Testis (tissue), 3 donors: ENCODE measurements around the gene PAX3. TPM values are rescaled to one million over a fixed set of nuclear protein-coding genes. Genes with fewer than 3 reads are reported as not detected.

Experiments
- DNase-seq: peaks from one replicate; pipeline ENCODE4 v3.0.0-alpha.2; 2019
- H3K27ac ChIP-seq, 2 donors: fragments of 200-600 bp; sonication (generic); one replicate each; pipeline ENCODE4 v1.5.1; 2019
- H3K27me3 ChIP-seq: fragments of 200-600 bp; sonication (generic); one replicate; pipeline ENCODE4 v1.5.1; 2019
- H3K36me3 ChIP-seq: fragments of 200-600 bp; sonication (generic); one replicate; pipeline ENCODE4 v1.5.1; 2017; ENCODE audit warnings: low read depth; ENCODE audit errors: missing control alignments
- H3K4me1 ChIP-seq: fragments of 200-600 bp; sonication (generic); one replicate; pipeline ENCODE4 v1.5.1; 2019
- H3K4me3 ChIP-seq, 2 donors: fragments of 200-600 bp; sonication (generic); one replicate each; pipeline ENCODE4 v1.5.1; 2017 to 2019
- H3K9me3 ChIP-seq: fragments of 200-600 bp; sonication (generic); one replicate; pipeline ENCODE4 v1.5.1; 2017
- POLR2A ChIP-seq: fragments of 450-650 bp; IDR thresholded peaks from one replicate; pipeline ENCODE4 v1.6.1; 2017; ENCODE audit warnings: antibody characterized with exemption, mild to moderate bottlenecking, moderate library complexity
- WGBS, 2 donors: methylation state at CpG; one replicate each; pipeline ENCODE4 v1.1.5; 2018; 5-methylcytosine and 5-hydroxymethylcytosine counted together
- intact Hi-C: fragments of 100-400 bp; cut with DNase I; formaldehyde crosslinking; loops from one replicate; pipeline ENCODE4 v1.15.1; 2023; ENCODE audit warnings: low total_unique reads
- polyA plus RNA-seq: library from polyadenylated mRNA; stranded (reverse); fragments of 350-450 nt; fragmentation: Illumina TruSeq; extraction: RNeasy Lipid Tissue Mini Kit (QIAGEN cat#74804); gene quantifications from one replicate; pipeline ENCODE4 v1.2.3, GENCODE V29; 2014; ENCODE audit warnings: low read depth, low replicate concordance; ENCODE audit not compliant: insufficient read depth
- total RNA-seq, 2 donors: library from RNA; depleted of rRNA; stranded (reverse); fragments of >200 nt; gene quantifications; one replicate each; pipeline ENCODE4 v1.2.3, GENCODE V29; 2016
- TF ChIP-seq, protein P1 (sequence below), 3 experiments: fragments of 450-650 bp in 2 of 3; fragments of 200-600 bp in 1 of 3; sonication (generic) in 1 of 3; IDR thresholded peaks; one replicate each; pipeline ENCODE4 v1.5.1; 2016 to 2019; ENCODE audit warnings: antibody characterized with exemption in 3 of 3, mild to moderate bottlenecking in 2 of 3, moderate library complexity in 1 of 3

Gene PAX3
- total and polyA plus RNA-seq, 3 donors from 2014 or later = 4.8 to 6.0 (median 4.9) TPM

- Histone ChIP-seq H3K9me3 (no peaks in the 10 kb centered on the region), H3K27me3 (no peaks in the 10 kb centered on the region), H3K4me3 (no peak overlapping the region), H3K36me3 (no peaks in the 10 kb centered on the region), H3K4me1 (no peaks in the 10 kb centered on the region), H3K27ac (no peak overlapping the region)
- TF ChIP-seq POLR2A = no peak
- TF ChIP-seq, protein P1, sequence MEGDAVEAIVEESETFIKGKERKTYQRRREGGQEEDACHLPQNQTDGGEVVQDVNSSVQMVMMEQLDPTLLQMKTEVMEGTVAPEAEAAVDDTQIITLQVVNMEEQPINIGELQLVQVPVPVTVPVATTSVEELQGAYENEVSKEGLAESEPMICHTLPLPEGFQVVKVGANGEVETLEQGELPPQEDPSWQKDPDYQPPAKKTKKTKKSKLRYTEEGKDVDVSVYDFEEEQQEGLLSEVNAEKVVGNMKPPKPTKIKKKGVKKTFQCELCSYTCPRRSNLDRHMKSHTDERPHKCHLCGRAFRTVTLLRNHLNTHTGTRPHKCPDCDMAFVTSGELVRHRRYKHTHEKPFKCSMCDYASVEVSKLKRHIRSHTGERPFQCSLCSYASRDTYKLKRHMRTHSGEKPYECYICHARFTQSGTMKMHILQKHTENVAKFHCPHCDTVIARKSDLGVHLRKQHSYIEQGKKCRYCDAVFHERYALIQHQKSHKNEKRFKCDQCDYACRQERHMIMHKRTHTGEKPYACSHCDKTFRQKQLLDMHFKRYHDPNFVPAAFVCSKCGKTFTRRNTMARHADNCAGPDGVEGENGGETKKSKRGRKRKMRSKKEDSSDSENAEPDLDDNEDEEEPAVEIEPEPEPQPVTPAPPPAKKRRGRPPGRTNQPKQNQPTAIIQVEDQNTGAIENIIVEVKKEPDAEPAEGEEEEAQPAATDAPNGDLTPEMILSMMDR (IDR thresholded peaks at IDR 0.05) = no peak
- WGBS, 2 donors = 79 to 82% methylated on average over 1 of the region's 1 CpG
- intact Hi-C loops = no loop called here
- DNase-seq = no peak
Observed at GRCh38 chr2:222180619-222181018, 118.2 kb downstream of the PAX3 start.

DNA sequence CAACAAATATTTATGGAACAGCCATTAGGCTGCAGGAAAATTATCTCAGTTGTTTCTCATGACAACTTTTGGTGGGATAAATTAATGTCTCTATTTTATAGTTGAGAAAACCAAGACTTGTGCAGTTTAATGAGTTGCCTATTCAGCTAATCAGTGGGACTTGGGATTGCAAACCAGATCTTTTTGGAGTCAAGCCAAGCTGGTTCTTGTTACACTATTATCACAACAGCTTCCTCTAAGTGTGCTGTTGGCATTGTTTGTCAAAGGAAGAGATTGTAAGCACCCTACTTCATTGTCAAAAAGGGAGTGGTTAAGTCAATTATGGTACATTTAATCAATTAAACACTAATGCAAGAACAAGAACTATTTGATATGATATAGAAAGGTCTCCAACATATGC, 119.2 kb downstream of the PAX3 start:
- intact Hi-C loops = no loop called here
- Histone ChIP-seq H3K27ac (no peak overlapping the region), H3K27me3 (no peaks in the 10 kb centered on the region), H3K36me3 (no peaks in the 10 kb centered on the region), H3K4me1 (no peaks in the 10 kb centered on the region), H3K4me3 (no peak overlapping the region), H3K9me3 (no peaks in the 10 kb centered on the region)
- TF ChIP-seq, protein P1 (IDR thresholded peaks at IDR 0.05) = no peak
- DNase-seq = no peak

DNA sequence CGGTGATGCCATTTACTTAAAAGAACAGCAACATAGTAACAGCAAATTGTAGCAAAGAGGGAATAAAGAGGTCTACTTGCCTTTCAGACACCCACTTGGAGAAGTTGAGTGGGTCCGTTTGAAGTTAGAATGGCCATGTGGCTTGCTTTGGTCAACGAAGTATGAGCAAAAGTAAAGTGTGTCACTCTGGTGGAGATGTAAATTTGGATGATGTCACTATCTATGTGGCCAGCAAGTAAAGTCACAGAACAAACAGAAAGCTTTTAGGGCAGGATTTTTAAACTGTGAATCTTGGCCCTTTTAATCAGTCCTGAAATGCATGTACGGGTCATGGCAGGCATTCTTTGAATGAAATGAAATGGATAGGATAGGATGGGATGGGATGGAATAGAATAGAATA, 120.3 kb downstream of the PAX3 start:
- Histone ChIP-seq H3K9me3 (no peaks in the 10 kb centered on the region), H3K4me1 (no peaks in the 10 kb centered on the region), H3K27ac (no peak overlapping the region), H3K4me3 (no peak overlapping the region), H3K36me3 (no peaks in the 10 kb centered on the region), H3K27me3 (no peaks in the 10 kb centered on the region)
- no peak for DNase-seq
- 69 to 73% methylated on average over 4 of the region's 4 CpGs for WGBS, 2 donors
- intact Hi-C loops = no loop called here
- TF ChIP-seq, protein P1 (IDR thresholded peaks at IDR 0.05) = no peak
- no peak for TF ChIP-seq POLR2A

- intact Hi-C loops = no loop called here
- Histone ChIP-seq H3K27ac (no peak overlapping the region), H3K36me3 (no peaks in the 10 kb centered on the region), H3K4me3 (no peak overlapping the region), H3K4me1 (no peaks in the 10 kb centered on the region), H3K9me3 (no peaks in the 10 kb centered on the region), H3K27me3 (no peaks in the 10 kb centered on the region)
- WGBS, 2 donors = 22 to 28% methylated on average over 3 of the region's 3 CpGs
- TF ChIP-seq, protein P1 (IDR thresholded peaks at IDR 0.05) = no peak
- no peak for TF ChIP-seq POLR2A
- DNase-seq = no peak
Observed at GRCh38 chr2:222176890-222177289, 121.9 kb downstream of the PAX3 start.

GRCh38 chr2:222174450-222174849, 124.3 kb downstream of the PAX3 start:
- Histone ChIP-seq H3K4me1 (no peaks in the 10 kb centered on the region), H3K4me3 (no peak overlapping the region), H3K27me3 (no peaks in the 10 kb centered on the region), H3K9me3 (no peaks in the 10 kb centered on the region), H3K36me3 (no peaks in the 10 kb centered on the region), H3K27ac (no peak overlapping the region)
- intact Hi-C loops = no loop called here
- no peak for DNase-seq
- 9 to 20% methylated on average over 3 of the region's 3 CpGs for WGBS, 2 donors
- TF ChIP-seq, protein P1 (IDR thresholded peaks at IDR 0.05) = no peak
- TF ChIP-seq POLR2A = no peak
